H1 (cell line): ENCODE results near the gene RBM47. TPM values are rescaled to one million over a fixed set of nuclear protein-coding genes. Genes with fewer than 3 reads are reported as not detected.

Experiments used
- CTCF ChIA-PET: fragments of 300-600 bp; sonication (Branson Sonifier 250); formaldehyde crosslinking; loops from one replicate; lab custom pipeline; 2021; ENCODE audit not compliant: partially characterized antibody; lab: Charles Lee
- POLR2A ChIA-PET: fragments of 300-600 bp; sonication (Branson Sonifier 250); formaldehyde crosslinking; loops from one replicate; lab custom pipeline; 2021; ENCODE audit warnings: inconsistent platforms; ENCODE audit not compliant: partially characterized antibody; lab: Charles Lee
- DNase-seq, 2 experiments: peaks; one replicate each; pipeline versions ENCODE4 v3.0.0 to v3.0.0-alpha.2; 2010 to 2022; ENCODE audit warnings: low spot score in 2 of 2, low read depth in 1 of 2, mixed read lengths in 1 of 2
- FAIRE-seq: peaks from 2 replicates; lab custom pipeline; 2011; peaks lifted over from hg19 to GRCh38; lab: Jason Lieb, UNC
- H2AFZ ChIP-seq: 2 replicates; pipeline ENCODE4 v1.8.1; 2012; ENCODE audit warnings: low read length, inconsistent platforms
- H2AK5ac ChIP-seq: 2 replicates; pipeline ENCODE4 v1.6.1; 2013; ENCODE audit warnings: low read depth, low read length
- H2BK120ac ChIP-seq: replicated peaks from 2 replicates; pipeline ENCODE3; 2013; ENCODE audit warnings: low read depth, low read length, inconsistent platforms
- H2BK12ac ChIP-seq: 2 replicates; pipeline ENCODE4 v1.6.1; 2013; ENCODE audit warnings: low read depth, low read length
- H2BK15ac ChIP-seq: 2 replicates; pipeline ENCODE4 v1.6.1; 2013; ENCODE audit warnings: low read length
- H2BK20ac ChIP-seq: 2 replicates; pipeline ENCODE4 v1.6.1; 2013; ENCODE audit warnings: low read length
- H2BK5ac ChIP-seq: 2 replicates; pipeline ENCODE4 v1.6.1; 2013; ENCODE audit warnings: low read depth, low read length
- H3K14ac ChIP-seq: 2 replicates; pipeline ENCODE4 v1.6.1; 2013; ENCODE audit warnings: inconsistent platforms; ENCODE audit not compliant: insufficient read length
- H3K18ac ChIP-seq: 2 replicates; pipeline ENCODE4 v1.6.1; 2013; ENCODE audit warnings: low read length; ENCODE audit errors: extremely low read depth
- H3K23ac ChIP-seq: 2 replicates; pipeline ENCODE4 v1.6.1; 2013; ENCODE audit warnings: inconsistent platforms; ENCODE audit not compliant: insufficient read length
- H3K23me2 ChIP-seq: 2 replicates; pipeline ENCODE4 v1.6.1; 2013; ENCODE audit warnings: low read depth, low read length
- H3K27ac ChIP-seq: 2 replicates; pipeline ENCODE4 v1.6.1; 2011; ENCODE audit warnings: low read depth, low read length, inconsistent platforms
- H3K27me3 ChIP-seq, 4 experiments: replicated peaks in 1 of 4; 1 replicate in 1 of 4; 2 replicates in 3 of 4; pipeline versions ENCODE4 v1.6.1 to v1.8.1; 2011 to 2013; ENCODE audit warnings: low read length in 3 of 4, mild to moderate bottlenecking in 3 of 4, inconsistent platforms in 2 of 4, mixed read lengths in 2 of 4, moderate library complexity in 1 of 4; ENCODE audit not compliant: control insufficient read depth in 3 of 4, insufficient read depth in 3 of 4; ENCODE audit errors: extremely low read depth in 1 of 4
- H3K36me3 ChIP-seq, 4 experiments: 2 replicates each; pipeline versions ENCODE4 v1.6.1 to v1.8.1; 2011 to 2013; ENCODE audit warnings: mild to moderate bottlenecking in 4 of 4, low read length in 3 of 4, moderate library complexity in 2 of 4, control low read depth in 1 of 4, inconsistent platforms in 1 of 4; ENCODE audit not compliant: insufficient read depth in 4 of 4, control insufficient read depth in 2 of 4
- H3K4ac ChIP-seq: replicated peaks from 2 replicates; pipeline ENCODE3; 2013; ENCODE audit warnings: low read length, low read depth, mixed read lengths, inconsistent platforms; ENCODE audit not compliant: insufficient read length
- H3K4me1 ChIP-seq, 4 experiments: replicated peaks in 1 of 4; 1 replicate in 1 of 4; 2 replicates in 3 of 4; pipeline versions ENCODE4 v1.6.1 to v1.8.1; 2011 to 2013; ENCODE audit warnings: low read length in 3 of 4, inconsistent platforms in 2 of 4, mixed read lengths in 1 of 4; ENCODE audit not compliant: insufficient read depth in 4 of 4, control insufficient read depth in 3 of 4
- H3K4me2 ChIP-seq, 2 experiments: 2 replicates each; pipeline versions ENCODE4 v1.6.1 to v1.8.1; 2011 to 2013; ENCODE audit warnings: low read depth in 2 of 2, low read length in 2 of 2, control low read depth in 1 of 2, inconsistent platforms in 1 of 2, mild to moderate bottlenecking in 1 of 2; ENCODE audit not compliant: insufficient read depth in 1 of 2
- H3K4me3 ChIP-seq, 4 experiments: fragments of 200-600, 300-600 bp in 1 of 4; sonication (generic), shearing (Covaris generic), sonication (Bioruptor Twin) in 1 of 4; 2 replicates each; pipeline versions ENCODE4 v1.5.1 to v1.8.1; 2011 to 2016; ENCODE audit warnings: low read length in 4 of 4, low read depth in 3 of 4, control low read depth in 2 of 4, inconsistent platforms in 2 of 4, mild to moderate bottlenecking in 2 of 4, mixed read lengths in 1 of 4, moderate library complexity in 1 of 4; ENCODE audit not compliant: insufficient read depth in 2 of 4; ENCODE audit errors: extremely low read depth in 1 of 4
- H3K56ac ChIP-seq: replicated peaks from 2 replicates; pipeline ENCODE3; 2013; ENCODE audit warnings: low read depth, mild to moderate bottlenecking, mixed read lengths, low read length, inconsistent platforms; ENCODE audit not compliant: insufficient read length
- H3K79me1 ChIP-seq: 2 replicates; pipeline ENCODE4 v1.6.1; 2013; ENCODE audit warnings: low read depth, low read length, control low read depth
- H3K79me2 ChIP-seq, 2 experiments: 2 replicates each; pipeline versions ENCODE4 v1.6.1 to v1.8.1; 2012 to 2013; ENCODE audit warnings: low read length in 2 of 2, mild to moderate bottlenecking in 2 of 2, inconsistent platforms in 1 of 2; ENCODE audit not compliant: insufficient read depth in 2 of 2, control insufficient read depth in 1 of 2
- H3K9ac ChIP-seq, 4 experiments: replicated peaks in 1 of 4; 1 replicate in 1 of 4; 2 replicates in 3 of 4; pipeline versions ENCODE4 v1.6.1 to v1.8.1; 2011 to 2013; ENCODE audit warnings: low read depth in 3 of 4, low read length in 3 of 4, control low read depth in 2 of 4, mild to moderate bottlenecking in 2 of 4, moderate library complexity in 2 of 4, inconsistent platforms in 1 of 4; ENCODE audit errors: extremely low read depth in 1 of 4
- H3K9me3 ChIP-seq, 2 experiments: 2 replicates each; pipeline versions ENCODE4 v1.6.1 to v1.8.1; 2012 to 2013; ENCODE audit warnings: mild to moderate bottlenecking in 2 of 2, moderate library complexity in 2 of 2, control low read depth in 1 of 2, inconsistent platforms in 1 of 2, low read depth in 1 of 2, low read length in 1 of 2, mixed read lengths in 1 of 2; ENCODE audit not compliant: insufficient read depth in 2 of 2
- H4K20me1 ChIP-seq, 2 experiments: replicated peaks in 1 of 2; 2 replicates each; pipeline versions ENCODE3 to v1.8.1; 2011 to 2013; ENCODE audit warnings: inconsistent platforms in 2 of 2, low read length in 2 of 2, mild to moderate bottlenecking in 1 of 2; ENCODE audit not compliant: insufficient read depth in 2 of 2, control insufficient read depth in 1 of 2
- H4K5ac ChIP-seq: 2 replicates; pipeline ENCODE4 v1.6.1; 2013; ENCODE audit warnings: low read length, low read depth, mixed read lengths, inconsistent platforms; ENCODE audit not compliant: insufficient read length
- H4K8ac ChIP-seq: 2 replicates; pipeline ENCODE4 v1.8.0; 2013; ENCODE audit warnings: mild to moderate bottlenecking, moderate library complexity, low read length, inconsistent platforms; ENCODE audit not compliant: insufficient read depth; ENCODE audit errors: extremely low read depth
- H4K91ac ChIP-seq: replicated peaks from 2 replicates; pipeline ENCODE3; 2013; ENCODE audit warnings: low read length, mixed read lengths, inconsistent platforms; ENCODE audit not compliant: insufficient read length
- EZH2 ChIP-seq: fragments of 200-600 bp; sonication (generic); IDR thresholded peaks from 2 replicates; pipeline ENCODE4 v1.7.1; 2012; ENCODE audit warnings: low read depth, mild to moderate bottlenecking, moderate library complexity, low read length, inconsistent platforms; ENCODE audit not compliant: severe bottlenecking
- POLR2AphosphoS5 ChIP-seq: IDR thresholded peaks from 2 replicates; pipeline ENCODE4 v1.6.1; 2011; ENCODE audit warnings: low read depth, low read length
- TEAD4 ChIP-seq: IDR thresholded peaks from 2 replicates; pipeline ENCODE4 v1.6.1; 2012; ENCODE audit warnings: low read depth, low read length, inconsistent platforms, mixed read lengths
- WGBS, 2 experiments: shearing (Covaris generic) in 1 of 2; methylation state at CpG; one replicate each; pipeline versions ENCODE4 v1.1.6 to v1.1.7; 2013 to 2015; ENCODE audit warnings: low lambda C conversion rate in 2 of 2, mixed read lengths in 2 of 2, inconsistent platforms in 1 of 2, low coverage in 1 of 2, missing lambda C conversion rate in 1 of 2; ENCODE audit not compliant: insufficient replicate concordance in 2 of 2, insufficient coverage in 1 of 2, insufficient read length in 1 of 2; ENCODE audit errors: extremely low coverage in 1 of 2, missing lambda C conversion rate in 1 of 2; 5-methylcytosine and 5-hydroxymethylcytosine counted together
- polyA plus RNA-seq, 7 experiments: library from polyadenylated mRNA; depleted of rRNA in 3 of 7; stranded (reverse) in 5 of 7; unstranded in 2 of 7; fragments of >200 nt in 5 of 7; fragments of 200-250 nt in 2 of 7; gene quantifications; 1 replicate in 5 of 7; 2 replicates in 1 of 7; 4 replicates in 1 of 7; pipeline versions ENCODE4 v1.2.1 to v1.2.3, GENCODE V29; 2011 to 2013; ENCODE audit warnings: missing spikeins in 2 of 7, mixed read lengths in 2 of 7
- total RNA-seq: library from RNA; stranded (reverse); fragmentation: NEBNext Ultra II Directional; extraction: Animal tissue kit (Norgen Biotek cat#: 25700); gene quantifications from 2 replicates; pipeline ENCODE4 v1.2.1, GENCODE V29; 2021
- TF ChIP-seq, protein P1 (sequence below): IDR thresholded peaks from 2 replicates; pipeline ENCODE4 v1.6.1; 2012; ENCODE audit warnings: inconsistent platforms

Gene RBM47
- total and polyA plus RNA-seq, 2 of the 8 experiments (the other 6 are each of a cell fraction or from before 2014, with no cell fraction given) = 42.8 to 78.9 TPM

DNA sequence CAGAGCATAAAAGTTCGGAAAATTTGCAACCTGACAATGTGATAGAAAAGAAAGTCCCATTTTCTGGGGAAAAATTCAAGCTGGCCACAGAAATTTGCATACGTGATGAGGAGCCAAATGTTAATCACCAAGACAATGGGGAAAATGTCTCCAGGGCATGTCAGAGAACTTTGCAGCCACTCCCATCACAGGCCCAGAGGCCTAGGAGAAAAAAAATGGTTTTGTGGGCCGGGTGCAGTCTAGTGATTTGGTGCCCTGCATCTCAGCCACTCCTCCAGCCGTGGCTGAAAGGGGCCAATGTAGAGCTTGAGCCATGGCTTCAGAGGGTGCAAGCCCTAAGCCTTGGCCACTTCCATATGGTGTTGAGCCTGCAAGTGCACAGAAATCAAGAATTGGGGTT, 223.3 kb downstream of the RBM47 start:
- Histone ChIP-seq H3K18ac (no peak overlapping the region), H3K27me3 (no peaks in the 10 kb centered on the region), H3K14ac (no peak overlapping the region), H4K91ac (no peak overlapping the region), H3K23ac (no peak overlapping the region), H3K9ac (no peak overlapping the region), H2BK15ac (no peak overlapping the region), H3K9me3 (peaks cover 11 to 16% of the 10 kb centered on the region in 2 experiments), H2BK120ac (no peak overlapping the region), H3K4ac (no peak overlapping the region), H2BK12ac (no peak overlapping the region), H2AK5ac (no peak overlapping the region), H3K56ac (no peak overlapping the region), H3K79me2 (no peaks in the 10 kb centered on the region), H3K23me2 (no peaks in the 10 kb centered on the region), H3K27ac (no peak overlapping the region), H2BK20ac (no peak overlapping the region), H3K36me3 (0 out of 8 replicates have a peak, but pooled peaks cover 0 to 3% (median 0%) of the 10 kb centered on the region in 4 experiments), H2BK5ac (no peak overlapping the region), H3K4me2 (no peak overlapping the region), H2AFZ (no peak overlapping the region), H3K4me1 (peaks cover 0 to 3% (median 1%) of the 10 kb centered on the region in 4 experiments; a peak in 3 of 7 replicates), H4K20me1 (no peaks in the 10 kb centered on the region), H3K79me1 (no peaks in the 10 kb centered on the region), H4K5ac (no peak overlapping the region), H3K4me3 (no peak overlapping the region), H4K8ac (no peak overlapping the region)
- WGBS, 2 experiments = 88% methylated on average over 4 of the region's 4 CpGs; no CpG with 5 or more reads in 1 of the 2 experiments
- DNase-seq = no peak
- FAIRE-seq = no peak
- CTCF ChIA-PET = no interaction called here
- TF ChIP-seq, protein P1, sequence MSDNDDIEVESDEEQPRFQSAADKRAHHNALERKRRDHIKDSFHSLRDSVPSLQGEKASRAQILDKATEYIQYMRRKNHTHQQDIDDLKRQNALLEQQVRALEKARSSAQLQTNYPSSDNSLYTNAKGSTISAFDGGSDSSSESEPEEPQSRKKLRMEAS = no peak
- TF ChIP-seq EZH2 = no peak
- no peak for TF ChIP-seq TEAD4
- no peak for TF ChIP-seq POLR2AphosphoS5
- POLR2A ChIA-PET = no interaction called here
